K562 (cell line): ENCODE measurements around the gene ABCC9. TPM values are rescaled to one million over a fixed set of nuclear protein-coding genes. Genes with fewer than 3 reads are reported as not detected.

Experiments
- EHMT2 ChIP-seq: fragments of 450-650 bp; IDR thresholded peaks from 2 replicates; pipeline ENCODE4 v1.6.1; 2018; ENCODE audit warnings: antibody characterized with exemption
- HOXB6 ChIP-seq: fragments of 250-450 bp; sonication (Bioruptor Pico); IDR thresholded peaks from 2 replicates; pipeline ENCODE4 v1.5.1; 2022; ENCODE audit warnings: mild to moderate bottlenecking, borderline replicate concordance
- MAX ChIP-seq: sonication (generic); formaldehyde crosslinking; IDR thresholded peaks from 2 replicates; pipeline ENCODE4 v1.9.0; 2022; ENCODE audit warnings: mild to moderate bottlenecking, missing genetic modification reagents
- SREBF1 ChIP-seq: fragments of 150-350 bp; IDR thresholded peaks from 2 replicates; pipeline ENCODE4 v1.6.1; 2014; ENCODE audit warnings: antibody characterized with exemption, low read depth, low read length, borderline replicate concordance
- ZBTB26 ChIP-seq: fragments of 450-650 bp; formaldehyde crosslinking; IDR thresholded peaks from 2 replicates; pipeline ENCODE4 v1.4.0; 2022; ENCODE audit warnings: missing genetic modification characterization
- ZNF253 ChIP-seq: fragments of 250-450 bp; sonication (Bioruptor Pico); conservative IDR thresholded peaks from 2 replicates; pipeline ENCODE4 v1.6.1; 2021; ENCODE audit warnings: mild to moderate bottlenecking
- ZNF347 ChIP-seq: fragments of 450-650 bp; formaldehyde crosslinking; IDR thresholded peaks from 2 replicates; pipeline ENCODE4 v1.4.0; 2020; ENCODE audit warnings: low read depth, mild to moderate bottlenecking, moderate library complexity
- ZNF551 ChIP-seq: fragments of 250-450 bp; sonication (Bioruptor Pico); IDR thresholded peaks from 2 replicates; pipeline ENCODE4 v1.5.0; 2021; ENCODE audit warnings: mild to moderate bottlenecking, moderate library complexity
- ZNF586 ChIP-seq: fragments of 450-650 bp; formaldehyde crosslinking; conservative IDR thresholded peaks from 2 replicates; pipeline ENCODE4 v1.4.0; 2020; ENCODE audit warnings: mild to moderate bottlenecking, moderate library complexity
- ZNF79 ChIP-seq: fragments of 250-450 bp; sonication (Bioruptor Pico); IDR thresholded peaks from 2 replicates; pipeline ENCODE4 v1.4.0; 2020; ENCODE audit warnings: low read depth, mild to moderate bottlenecking, moderate library complexity
- polyA plus RNA-seq, 8 experiments: library from polyadenylated mRNA; depleted of rRNA in 4 of 8; stranded (reverse) in 5 of 8; unstranded in 3 of 8; fragments of >200 nt; fragmentation: Nextera tagmentation in 2 of 8; fragmentation: Illumina TruSeq in 1 of 8; extraction: Ambion mirVana in 2 of 8; extraction: Trizol in 1 of 8; gene quantifications; 2 replicates each; pipeline versions ENCODE4 v1.2.1 to v1.2.3, GENCODE V29; 2011 to 2014; ENCODE audit warnings: inconsistent platforms in 1 of 8, missing spikeins in 1 of 8
- total RNA-seq, 7 experiments: library from RNA; depleted of rRNA in 6 of 7; stranded (reverse); fragments of >200 nt in 6 of 7; fragmentation: Illumina TruSeq in 2 of 7; extraction: Trizol in 2 of 7; gene quantifications; 2 replicates each; pipeline versions ENCODE4 v1.2.1 to v1.2.3, GENCODE V29; 2011 to 2021; ENCODE audit warnings: low replicate concordance in 1 of 7

ABCC9 gene
- total and polyA plus RNA-seq, 9 of the 15 experiments (the other 6 are each of a cell fraction or from before 2014, with no cell fraction given): 0.05 to 0.40 (median 0.18) TPM

GRCh38 chr12:21942377-21942703 lies 1.1 kb upstream of the ABCC9 start (continued):
- TF ChIP-seq HOXB6: no peak
- no peak for TF ChIP-seq EHMT2
- TF ChIP-seq ZBTB26 (CRISPR knock-in tag): no peak
- TF ChIP-seq ZNF347: no peak
- TF ChIP-seq ZNF551 (CRISPR knock-in tag): no peak
- TF ChIP-seq ZNF586 (CRISPR knock-in tag): no peak
- no peak for TF ChIP-seq MAX (CRISPR knock-in tag)
- no peak for TF ChIP-seq ZNF79
- no peak for TF ChIP-seq ZNF253 (CRISPR knock-in tag)
- no peak for TF ChIP-seq SREBF1
